ENCODE data around the gene LRP11. TPM values are rescaled to one million over a fixed set of nuclear protein-coding genes. Genes with fewer than 3 reads are reported as not detected.

Gene LRP11
- total and polyA plus RNA-seq, 2 of the 13 experiments (the other 11 are each of a cell fraction or from before 2014, with no cell fraction given) = 32.4 to 48.9 TPM

GRCh38 chr6:149862922-149863697 lies 1.0 kb downstream of the LRP11 start (continued):
- no peak for TF ChIP-seq CEBPZ (IDR thresholded peaks at IDR 0.05; ENCODE audit: low read length)
- peak; percentile 77; the same call in 1 of the 2 replicates for TF ChIP-seq EEA1 (CRISPR knock-in tag; IDR thresholded peaks at IDR 0.05; ENCODE audit: borderline replicate concordance)
- peak; percentile 70; the same call in 1 of the 2 replicates for TF ChIP-seq PRMT3 (CRISPR knock-in tag; IDR thresholded peaks at IDR 0.05; ENCODE audit: borderline replicate concordance, low read depth)
- TF ChIP-seq PHB2 (IDR thresholded peaks at IDR 0.05; ENCODE audit: partially characterized antibody) = no peak
- no peak for TF ChIP-seq RFX1 (IDR thresholded peaks at IDR 0.05)
- no peak for TF ChIP-seq HDAC6 (IDR thresholded peaks at IDR 0.05; ENCODE audit: low read depth, low read length)
- TF ChIP-seq SIN3B (IDR thresholded peaks at IDR 0.05; ENCODE audit: low read length) = no peak
- TF ChIP-seq ZNF567 (CRISPR knock-in tag; IDR thresholded peaks at IDR 0.05; ENCODE audit: borderline replicate concordance) = no peak
- no peak for TF ChIP-seq U2AF1 (optimal IDR thresholded peaks at IDR 0.05; ENCODE audit: low read depth, low read length)
- no peak for TF ChIP-seq ZNF639 (CRISPR knock-in tag; conservative IDR thresholded peaks at IDR 0.05)
- TF ChIP-seq CBX2 (IDR thresholded peaks at IDR 0.05; ENCODE audit: low read depth, low read length) = no peak
- no peak for TF ChIP-seq CBX2 (CRISPR knock-in tag; IDR thresholded peaks at IDR 0.05; ENCODE audit: low read depth)
- no peak for TF ChIP-seq MEF2D (CRISPR knock-in tag; IDR thresholded peaks at IDR 0.05)
- peak; percentile 57; the same call in 1 of the 2 replicates for TF ChIP-seq FOXO4 (CRISPR knock-in tag; conservative IDR thresholded peaks at IDR 0.05)
- TF ChIP-seq ZNF180 (CRISPR knock-in tag; IDR thresholded peaks at IDR 0.05; ENCODE audit: borderline replicate concordance, low read depth) = no peak
- no peak for TF ChIP-seq NFRKB (IDR thresholded peaks at IDR 0.05)
- TF ChIP-seq KLF13 (CRISPR knock-in tag; IDR thresholded peaks at IDR 0.05) = no peak
- no peak for TF ChIP-seq ZNF574 (CRISPR knock-in tag; IDR thresholded peaks at IDR 0.05)
- TF ChIP-seq KLF9 (CRISPR knock-in tag; IDR thresholded peaks at IDR 0.05; ENCODE audit: low read depth) = no peak
- TF ChIP-seq NCOR1 (IDR thresholded peaks at IDR 0.05; ENCODE audit: borderline replicate concordance, low read length) = no peak
- TF ChIP-seq ZNF691 (CRISPR knock-in tag; IDR thresholded peaks at IDR 0.05; ENCODE audit: borderline replicate concordance, low read depth) = no peak
